ENCODE results near the gene DTNB.
"Not testable (repeated sequence)": the region's sequence is repeated elsewhere in the genome, so short reads cannot be mapped to it uniquely, and the experiment has no call there.

DTNB gene

GRCh38 chr2:25664965-25665307 is 8.4 kb downstream of the DTNB start:
- H3K4me3 ChIP-seq (ENCODE audit: low read length) = no peak overlapping the region
- no peak for TF ChIP-seq ZNF274 (IDR thresholded peaks at IDR 0.05; ENCODE audit: low read depth, low read length)

- no peak for TF ChIP-seq ZNF274 (IDR thresholded peaks at IDR 0.05; ENCODE audit: low read depth, low read length)
Observed at GRCh38 chr2:25664183-25664964, 9.0 kb downstream of the DTNB start.

GRCh38 chr2:25655316-25655715 is 18.1 kb downstream of the DTNB start:
- no peak for TF ChIP-seq ZNF274 (IDR thresholded peaks at IDR 0.05; ENCODE audit: low read depth, low read length)
- H3K4me3 ChIP-seq (ENCODE audit: low read length) = no peak overlapping the region

More at GRCh38 chr2:25664183-25664964, 9.0 kb downstream of the DTNB start:
- H3K4me3 ChIP-seq (ENCODE audit: low read length) = no peak overlapping the region

- no peak for TF ChIP-seq ZNF274 (IDR thresholded peaks at IDR 0.05; ENCODE audit: low read depth, low read length)
- no peak overlapping the region for H3K4me3 ChIP-seq (ENCODE audit: low read length)
Observed at GRCh38 chr2:25654801-25655200, 18.6 kb downstream of the DTNB start.

- H3K4me3 ChIP-seq (ENCODE audit: low read length) = no peak overlapping the region
- no peak for TF ChIP-seq ZNF274 (IDR thresholded peaks at IDR 0.05; ENCODE audit: low read depth, low read length)
Observed at GRCh38 chr2:25651782-25652455, 21.5 kb downstream of the DTNB start.

- H3K4me3 ChIP-seq (ENCODE audit: low read length) = no peak overlapping the region
- TF ChIP-seq ZNF274 (IDR thresholded peaks at IDR 0.05; ENCODE audit: low read depth, low read length) = no peak
Observed at GRCh38 chr2:25651066-25651465, 22.3 kb downstream of the DTNB start.

- no peak overlapping the region for H3K4me3 ChIP-seq (ENCODE audit: low read length)
- no peak for TF ChIP-seq ZNF274 (IDR thresholded peaks at IDR 0.05; ENCODE audit: low read depth, low read length)
Observed at GRCh38 chr2:25650256-25650655, 23.1 kb downstream of the DTNB start.

GRCh38 chr2:25649786-25650185 is 23.6 kb downstream of the DTNB start:
- no peak overlapping the region for H3K4me3 ChIP-seq (ENCODE audit: low read length)
- no peak for TF ChIP-seq ZNF274 (IDR thresholded peaks at IDR 0.05; ENCODE audit: low read depth, low read length)

- H3K4me3 ChIP-seq (ENCODE audit: low read length) = no peak overlapping the region
- no peak for TF ChIP-seq ZNF274 (IDR thresholded peaks at IDR 0.05; ENCODE audit: low read depth, low read length)
Observed at GRCh38 chr2:25642298-25642697, 31.1 kb downstream of the DTNB start.

- no peak for TF ChIP-seq ZNF274 (IDR thresholded peaks at IDR 0.05; ENCODE audit: low read depth, low read length)
- no peak overlapping the region for H3K4me3 ChIP-seq (ENCODE audit: low read length)
Observed at GRCh38 chr2:25639696-25640095, 33.7 kb downstream of the DTNB start.

- no peak for TF ChIP-seq ZNF274 (IDR thresholded peaks at IDR 0.05; ENCODE audit: low read depth, low read length)
- no peak overlapping the region for H3K4me3 ChIP-seq (ENCODE audit: low read length)
Observed at GRCh38 chr2:25639131-25639530, 34.2 kb downstream of the DTNB start.

GRCh38 chr2:25635797-25636196 is 37.6 kb downstream of the DTNB start:
- TF ChIP-seq ZNF274 (IDR thresholded peaks at IDR 0.05; ENCODE audit: low read depth, low read length) = no peak
- H3K4me3 ChIP-seq (ENCODE audit: low read length) = no peak overlapping the region

- H3K4me3 ChIP-seq (ENCODE audit: low read length) = not testable (repeated sequence)
Observed at GRCh38 chr2:25633801-25634200, 39.6 kb downstream of the DTNB start.

- no peak overlapping the region for H3K4me3 ChIP-seq (ENCODE audit: low read length)
- TF ChIP-seq ZNF274 (IDR thresholded peaks at IDR 0.05; ENCODE audit: low read depth, low read length) = no peak
Observed at GRCh38 chr2:25632396-25632795, 41.0 kb downstream of the DTNB start.

- no peak for TF ChIP-seq ZNF274 (IDR thresholded peaks at IDR 0.05; ENCODE audit: low read depth, low read length)
- no peak overlapping the region for H3K4me3 ChIP-seq (ENCODE audit: low read length)
Observed at GRCh38 chr2:25624635-25625034, 48.7 kb downstream of the DTNB start.
